SIG-M5 treated with dmso at 0.1 percent for 504 hours (cell line): Measurements from ENCODE around the gene PPP2R2C.

Experiments used
- DNase-seq: peaks from one replicate; lab custom pipeline; 2025; ENCODE audit not compliant: unreplicated experiment; lab: John Stamatoyannopoulos, UW

Gene PPP2R2C

DNA sequence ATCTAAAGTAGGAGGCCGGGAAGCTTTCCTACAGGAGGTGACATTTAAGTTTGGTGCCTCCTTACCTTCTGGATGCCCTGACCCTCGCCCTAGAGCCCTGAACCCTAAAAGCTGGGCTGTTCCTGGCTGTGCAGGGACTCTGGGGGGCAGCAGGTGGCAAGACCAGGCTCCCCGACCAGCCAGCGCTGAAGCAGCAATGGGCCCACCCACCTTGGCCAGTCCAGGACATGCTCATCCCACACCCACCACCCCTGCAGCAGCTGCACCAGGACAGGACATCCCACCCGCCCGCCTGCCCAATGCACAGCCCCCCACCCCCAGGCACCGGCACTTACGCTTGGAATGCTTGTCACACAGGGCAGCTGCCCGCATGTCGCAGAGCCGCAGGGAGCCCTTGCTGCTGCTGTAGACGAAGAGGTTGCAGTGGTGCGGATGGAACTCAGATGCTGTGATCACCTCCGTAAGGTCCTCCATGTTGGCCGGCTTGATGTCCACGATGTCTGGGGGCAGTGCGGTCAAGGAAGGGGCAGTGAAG is 124.8 kb downstream of the PPP2R2C start:
- DNase-seq: no peak

DNA sequence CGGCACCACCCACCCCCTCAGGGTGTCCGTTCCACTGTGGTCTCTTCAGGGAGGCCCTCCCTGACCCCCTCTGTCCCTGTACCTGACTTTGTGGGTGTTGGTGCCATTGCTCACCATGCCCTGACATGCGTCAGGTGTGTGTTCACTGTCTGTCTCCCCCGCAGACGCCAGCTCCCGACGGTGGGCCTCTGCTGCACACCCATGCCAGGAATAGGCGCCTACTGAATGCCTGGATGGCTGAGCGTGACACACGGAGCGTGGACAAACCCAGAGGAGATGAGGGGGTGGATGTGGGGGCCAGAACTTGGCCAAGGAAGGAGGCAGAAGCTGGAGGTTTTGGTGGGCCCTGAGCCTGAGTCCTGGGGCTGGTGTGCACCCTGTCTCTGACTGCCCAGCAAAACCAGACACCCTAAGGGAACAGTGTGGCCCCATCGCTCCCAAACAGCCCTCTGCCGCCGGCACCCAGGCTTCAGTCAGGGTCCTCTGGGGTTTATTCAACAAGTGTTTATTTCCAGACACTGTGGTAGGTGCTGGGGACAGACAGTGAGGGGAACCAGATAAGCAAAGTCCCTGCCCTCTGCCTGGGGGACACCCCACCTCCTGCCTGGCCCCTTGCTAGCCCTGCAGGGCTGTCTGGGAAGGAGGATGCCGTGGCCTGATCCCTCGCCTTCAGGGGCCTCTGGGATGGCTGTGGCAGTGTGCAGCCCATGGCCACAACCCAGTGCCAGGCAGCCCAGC is 125.9 kb downstream of the PPP2R2C start:
- no peak for DNase-seq

DNA sequence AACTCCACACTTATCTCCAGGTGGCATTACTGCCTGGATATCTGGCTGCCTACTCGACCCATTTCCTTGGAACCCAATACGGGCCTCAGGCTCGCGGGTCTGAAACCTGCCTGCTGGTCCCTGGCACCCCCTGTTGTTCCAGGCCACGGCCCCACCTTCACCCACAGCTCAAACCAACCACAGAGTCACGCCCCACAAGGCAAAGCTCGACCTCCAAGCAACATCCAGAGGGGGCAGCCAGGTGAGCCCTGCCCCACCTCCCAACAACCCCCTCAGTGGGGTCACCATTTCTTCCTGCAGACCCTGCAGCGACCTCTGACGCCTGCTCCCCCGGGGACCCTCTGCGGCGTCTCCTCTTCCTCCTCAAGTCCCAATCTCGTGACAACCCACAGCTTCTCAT is 126.5 kb downstream of the PPP2R2C start:
- no peak for DNase-seq

DNA sequence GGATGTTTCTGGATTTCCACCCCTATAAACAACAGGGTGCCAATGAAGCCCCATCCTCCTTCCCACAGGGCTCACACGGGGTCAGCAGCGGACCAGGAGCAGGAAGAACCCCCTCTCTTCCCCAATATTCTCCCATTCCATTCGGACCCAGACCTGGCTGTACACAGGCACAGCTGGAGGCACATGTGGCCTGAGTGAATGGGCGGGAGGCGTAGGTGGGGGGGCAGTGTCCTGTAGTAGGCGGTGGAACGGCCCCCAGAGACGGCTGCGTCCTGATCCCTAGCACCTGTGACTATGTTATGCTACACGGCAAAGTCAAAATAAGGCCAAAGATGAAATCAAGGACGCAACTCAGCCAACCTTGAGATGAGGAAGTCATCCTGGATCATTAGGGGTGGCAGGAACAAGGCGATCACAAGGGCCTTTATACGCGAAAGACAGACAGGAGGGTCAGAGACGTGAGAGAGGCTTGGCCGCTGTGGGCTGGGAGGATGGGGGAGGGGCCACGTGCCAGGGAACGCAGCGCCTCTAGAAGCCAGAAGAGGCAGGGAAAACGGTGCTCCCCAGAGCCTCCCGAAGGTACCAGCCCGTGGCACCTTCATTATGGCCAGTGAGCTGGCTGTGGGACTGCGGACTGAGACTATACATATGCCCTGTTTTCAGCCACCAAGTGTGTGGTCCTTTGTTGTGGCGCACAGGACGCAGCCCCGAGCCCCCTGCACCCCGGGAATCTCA is 127.2 kb downstream of the PPP2R2C start:
- no peak for DNase-seq

DNA sequence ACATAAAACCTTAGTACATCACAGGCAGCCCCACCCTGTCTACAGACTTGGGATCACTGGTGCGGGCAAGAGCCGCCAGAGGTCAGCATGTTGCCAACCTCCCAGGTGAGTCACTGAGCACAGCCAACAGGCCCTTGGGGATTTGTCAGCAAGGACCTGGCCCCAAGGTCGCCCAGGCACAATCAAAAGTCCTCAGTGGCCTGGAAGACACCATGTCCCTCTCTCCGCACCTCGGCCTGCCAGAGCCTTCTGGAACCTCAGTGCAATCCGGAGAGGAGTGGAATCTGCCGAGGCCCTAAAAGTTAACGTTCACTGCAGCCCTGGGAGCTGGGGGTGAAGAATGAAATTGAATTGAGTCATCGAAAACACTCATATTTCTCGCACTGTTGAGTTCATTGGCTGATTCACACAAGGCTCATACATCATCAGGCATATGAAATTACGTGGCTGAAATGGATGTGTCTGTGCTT is 128.4 kb downstream of the PPP2R2C start:
- no peak for DNase-seq

DNA sequence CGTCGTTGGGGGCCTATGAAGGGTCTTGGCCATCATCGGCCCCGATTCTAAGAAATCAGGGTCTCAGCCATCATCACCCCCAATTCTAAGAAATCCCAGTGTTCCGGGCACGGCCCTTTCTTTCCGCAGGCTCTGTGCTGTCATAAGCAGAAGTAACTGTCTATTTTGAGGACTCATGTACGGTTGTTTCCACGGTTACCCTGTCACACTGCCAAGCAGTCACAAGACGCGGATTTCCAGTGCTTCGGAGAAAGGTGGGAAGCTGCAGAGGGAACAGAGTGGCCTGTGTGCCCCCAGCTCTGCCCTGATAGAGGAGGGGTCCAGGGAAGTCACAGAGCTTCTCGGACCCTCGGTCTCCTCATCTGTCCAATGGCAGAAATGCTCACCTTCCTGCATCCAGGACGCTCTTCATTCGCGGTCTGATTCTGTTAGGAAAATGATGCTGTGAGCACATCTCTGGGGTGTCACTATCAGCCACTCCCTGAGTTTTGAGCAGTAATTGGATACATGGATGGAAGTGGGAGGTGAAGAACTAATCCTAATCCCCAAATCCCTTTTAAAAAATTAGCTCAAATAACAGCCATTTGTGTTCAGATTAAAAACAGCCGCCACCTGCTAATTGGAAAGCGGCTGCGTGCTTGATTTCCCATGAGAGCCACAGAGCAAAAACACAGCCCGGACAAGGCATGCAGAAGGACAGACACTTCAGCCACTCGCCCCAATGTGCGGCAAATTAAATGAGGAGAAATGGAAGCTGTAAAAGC is 129.7 kb downstream of the PPP2R2C start:
- DNase-seq: no peak

DNA sequence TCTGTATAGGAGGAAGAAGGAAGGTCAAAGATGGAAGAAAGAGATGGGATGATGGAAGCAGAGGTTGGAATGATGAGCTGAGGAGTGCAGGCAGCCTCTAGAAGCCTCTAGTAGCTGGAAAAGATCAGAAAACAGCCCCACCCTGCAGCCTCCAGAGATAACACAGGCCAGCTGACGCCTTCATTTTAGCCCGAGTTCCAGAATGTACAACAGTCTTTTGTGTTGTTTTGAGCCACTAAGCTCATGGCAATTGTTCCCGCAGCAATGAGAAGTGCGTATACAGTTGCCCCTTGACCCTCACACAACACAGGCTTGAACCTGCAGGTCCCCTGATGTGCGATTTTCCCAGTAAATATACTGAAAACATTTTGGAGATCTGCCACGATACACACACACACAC is 130.7 kb downstream of the PPP2R2C start:
- no peak for DNase-seq

DNA sequence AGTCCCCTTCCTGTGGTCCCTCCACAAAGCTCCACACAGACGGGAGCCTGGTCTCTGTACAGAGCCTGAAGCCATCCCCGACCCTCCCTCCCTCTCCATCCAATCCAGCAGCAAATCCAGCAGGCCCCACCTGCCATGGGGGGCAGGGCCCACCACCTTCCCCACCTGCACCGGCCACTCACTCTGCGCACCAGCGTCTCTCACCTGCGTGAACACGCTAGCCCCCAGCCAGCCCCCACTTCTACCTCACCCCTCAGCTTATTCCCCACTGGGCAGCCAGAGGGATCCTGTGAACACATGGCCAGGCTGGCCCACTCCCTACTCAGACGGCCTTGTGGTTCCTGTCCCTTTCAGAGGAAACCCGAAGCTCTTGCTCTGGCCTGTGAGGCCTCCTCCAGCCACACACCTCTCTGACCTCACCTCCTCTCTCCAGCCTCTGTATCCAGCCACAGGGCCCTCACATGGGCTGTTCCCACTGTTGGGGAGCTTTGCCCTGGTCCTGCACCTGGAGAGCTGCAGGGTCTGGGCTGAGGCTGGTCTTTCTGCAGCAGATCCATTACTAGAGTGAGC is 131.9 kb downstream of the PPP2R2C start:
- no peak for DNase-seq

DNA sequence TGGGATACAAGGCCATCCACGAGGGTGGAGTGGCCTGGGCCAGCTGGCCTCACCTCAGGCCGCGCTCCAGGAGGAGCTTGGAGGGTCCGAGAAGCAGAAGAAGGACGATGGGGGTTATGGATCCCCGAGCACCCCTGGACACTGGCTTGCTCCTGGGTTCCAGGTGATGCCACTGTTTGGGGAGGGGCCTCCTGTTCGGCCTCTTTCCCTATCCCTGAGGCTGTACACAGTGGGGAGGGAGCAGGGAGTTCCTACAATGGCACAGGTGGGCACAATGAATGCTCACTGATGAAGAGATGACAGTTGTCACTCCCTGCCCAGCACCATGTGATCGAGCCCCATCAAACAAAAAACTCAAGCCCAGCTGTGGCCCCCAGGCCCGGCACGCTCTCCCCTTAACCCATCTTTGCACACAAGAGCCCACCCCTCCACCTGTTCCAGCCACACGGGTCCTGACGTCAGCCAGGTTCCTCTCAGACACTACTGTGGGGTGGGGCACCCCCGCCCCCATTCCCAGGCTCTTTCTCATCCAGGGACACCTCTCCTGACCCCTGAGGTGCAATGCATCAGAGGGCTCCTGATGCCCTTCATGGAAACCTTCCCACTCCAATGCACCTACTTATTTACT is 132.5 kb downstream of the PPP2R2C start:
- no peak for DNase-seq

DNA sequence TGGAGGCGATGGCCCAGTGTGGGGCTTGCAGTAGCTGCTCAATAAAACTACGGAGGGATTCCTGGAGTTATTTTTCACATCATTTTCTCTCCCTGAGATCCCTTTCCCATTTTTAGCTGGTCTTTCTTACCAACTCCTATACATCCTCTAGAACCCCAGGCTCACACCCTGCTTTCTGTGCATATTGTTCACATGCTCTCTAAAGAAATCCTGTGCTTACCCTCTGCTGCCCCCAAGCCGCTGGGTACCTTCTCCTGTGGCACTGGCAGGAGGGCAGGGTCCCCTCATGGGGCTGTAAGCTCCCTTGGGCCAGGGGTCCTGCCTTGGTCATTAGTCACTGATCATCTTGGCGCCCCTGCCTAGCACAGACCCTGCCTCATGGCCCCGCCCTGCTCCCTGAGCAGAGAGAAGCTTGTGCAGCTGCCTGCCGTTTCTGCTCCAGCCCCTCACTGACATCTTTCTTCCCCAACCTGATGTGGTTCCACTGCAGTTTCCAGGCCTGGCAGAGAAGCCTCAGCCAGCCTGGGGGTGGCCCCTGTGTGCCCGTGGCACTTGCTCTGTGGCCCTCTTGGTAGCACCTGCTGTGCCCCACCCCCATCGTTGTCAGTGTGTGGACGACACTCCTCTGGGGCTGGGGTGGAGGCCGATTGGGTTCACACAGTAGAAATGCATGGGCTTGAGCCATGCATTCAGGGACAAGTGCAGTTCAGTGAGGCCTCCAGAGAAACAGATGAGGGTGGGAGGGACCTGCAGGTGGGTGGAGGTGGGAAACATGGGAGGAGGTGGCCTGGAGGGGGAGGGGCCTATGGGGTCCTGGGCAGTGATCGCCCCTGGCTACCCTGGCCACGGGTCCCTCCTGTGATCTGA is 133.2 kb downstream of the PPP2R2C start:
- no peak for DNase-seq

DNA sequence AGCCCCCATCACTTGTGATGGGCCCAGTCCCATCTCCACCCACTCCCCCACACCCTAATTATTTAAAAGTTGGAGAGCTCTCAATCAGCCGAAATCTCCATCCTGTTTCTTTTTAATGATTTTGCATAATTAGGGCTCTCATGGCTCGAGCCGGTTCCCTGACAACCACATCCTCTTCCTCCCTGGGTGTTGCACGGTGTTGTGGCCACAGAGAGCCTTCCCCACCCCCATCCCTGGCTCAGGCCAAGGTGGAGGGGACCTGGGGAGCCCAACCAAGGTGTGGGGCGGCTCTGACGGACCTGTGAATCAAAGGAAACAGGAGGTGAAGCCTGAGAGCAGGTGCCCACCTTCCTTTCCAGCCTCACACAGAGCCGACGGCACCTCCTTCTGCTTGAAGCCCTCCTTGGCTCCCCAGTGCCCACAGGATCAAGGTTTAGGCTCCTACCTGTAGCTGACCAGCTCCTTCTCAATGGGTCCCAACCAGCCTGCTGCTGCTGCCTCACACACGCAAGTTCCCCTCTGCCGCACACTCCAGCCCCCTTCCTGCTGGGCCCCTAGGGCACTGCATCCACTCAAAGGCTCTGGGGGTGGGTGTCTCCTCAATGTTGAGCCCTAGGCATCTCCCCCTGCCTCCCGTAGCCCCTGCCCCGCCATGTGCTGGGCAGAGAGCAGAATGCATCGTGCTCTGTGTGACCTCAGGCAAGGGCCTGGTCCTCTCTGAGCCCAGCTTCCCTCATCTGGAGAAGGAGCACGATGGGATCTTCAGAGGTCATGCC is 134.1 kb downstream of the PPP2R2C start:
- no peak for DNase-seq

DNA sequence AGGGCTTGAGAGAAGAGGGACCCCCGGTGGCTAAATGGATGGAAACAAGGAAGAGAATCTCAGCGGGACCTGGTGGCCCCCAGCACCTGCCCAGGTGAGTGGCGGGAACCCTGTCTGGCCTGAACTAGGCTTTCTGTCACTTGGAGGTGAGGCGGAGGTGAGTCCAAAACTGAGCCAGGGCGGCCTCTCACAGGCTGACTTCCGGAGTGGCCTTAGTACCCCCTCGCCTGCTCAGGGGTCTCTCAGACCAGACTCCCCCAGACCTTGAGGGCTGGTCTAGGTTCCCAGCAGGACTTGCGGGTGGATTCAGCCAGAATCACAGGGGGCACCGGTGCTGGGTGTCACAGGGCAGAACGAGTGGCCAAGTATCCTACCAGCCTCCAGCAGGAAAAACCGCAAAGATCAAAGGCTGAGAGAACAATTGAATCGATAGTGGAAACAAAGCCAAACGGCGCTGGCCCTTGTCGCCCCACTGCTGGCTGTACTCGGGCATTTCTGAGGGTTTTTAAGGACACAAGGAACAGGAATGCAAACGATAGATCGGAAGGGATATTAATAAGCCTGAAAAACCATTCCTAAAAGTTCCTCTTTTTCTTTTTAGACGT is 135.0 kb downstream of the PPP2R2C start:
- no peak for DNase-seq

DNA sequence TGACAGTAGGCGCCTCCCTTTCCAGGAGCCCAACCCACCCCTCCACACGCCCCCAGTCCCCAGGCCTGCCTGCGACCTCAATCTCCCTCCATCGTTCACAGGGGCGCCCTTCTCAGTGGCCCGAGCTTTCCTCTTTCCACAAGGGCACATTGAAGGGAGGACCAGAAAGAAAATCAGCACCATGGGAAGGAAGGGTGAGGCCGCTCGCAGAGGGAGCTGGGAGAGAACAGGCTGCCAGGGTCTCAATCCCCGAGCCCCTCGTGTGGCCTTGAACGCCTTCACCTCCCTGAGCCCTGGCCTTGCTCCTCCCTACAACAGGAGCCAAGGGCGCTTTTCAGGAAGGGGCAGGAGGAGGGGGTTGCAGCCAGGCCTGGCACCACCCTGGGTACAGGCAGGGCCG is 136.2 kb downstream of the PPP2R2C start:
- DNase-seq: no peak

DNA sequence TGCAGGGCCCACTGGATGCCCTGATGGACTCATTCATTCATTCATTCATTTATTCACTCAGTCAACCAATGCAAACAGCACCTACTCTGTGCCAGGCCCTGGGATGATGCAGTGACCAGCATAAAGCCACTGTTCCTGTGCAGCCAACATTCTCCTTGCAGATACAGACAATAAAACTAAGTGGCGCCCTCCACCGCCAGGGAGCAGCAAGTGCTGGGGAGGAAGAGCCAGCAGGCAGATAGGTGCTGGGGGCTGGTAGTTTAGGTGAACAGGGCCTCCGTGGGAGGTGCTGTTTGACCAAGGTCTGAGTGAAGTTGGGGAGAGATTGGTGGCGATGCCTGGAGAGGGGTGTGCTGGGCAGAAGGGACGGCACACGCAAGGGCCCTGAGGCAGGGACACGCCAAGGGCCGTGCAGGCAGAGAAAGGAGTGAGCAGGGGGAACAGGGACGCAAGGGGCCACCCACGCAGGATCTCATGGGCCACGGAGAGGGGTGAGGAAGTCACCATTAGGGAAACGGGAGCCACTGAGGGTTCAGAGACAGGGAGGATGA is 137.3 kb downstream of the PPP2R2C start:
- no peak for DNase-seq

DNA sequence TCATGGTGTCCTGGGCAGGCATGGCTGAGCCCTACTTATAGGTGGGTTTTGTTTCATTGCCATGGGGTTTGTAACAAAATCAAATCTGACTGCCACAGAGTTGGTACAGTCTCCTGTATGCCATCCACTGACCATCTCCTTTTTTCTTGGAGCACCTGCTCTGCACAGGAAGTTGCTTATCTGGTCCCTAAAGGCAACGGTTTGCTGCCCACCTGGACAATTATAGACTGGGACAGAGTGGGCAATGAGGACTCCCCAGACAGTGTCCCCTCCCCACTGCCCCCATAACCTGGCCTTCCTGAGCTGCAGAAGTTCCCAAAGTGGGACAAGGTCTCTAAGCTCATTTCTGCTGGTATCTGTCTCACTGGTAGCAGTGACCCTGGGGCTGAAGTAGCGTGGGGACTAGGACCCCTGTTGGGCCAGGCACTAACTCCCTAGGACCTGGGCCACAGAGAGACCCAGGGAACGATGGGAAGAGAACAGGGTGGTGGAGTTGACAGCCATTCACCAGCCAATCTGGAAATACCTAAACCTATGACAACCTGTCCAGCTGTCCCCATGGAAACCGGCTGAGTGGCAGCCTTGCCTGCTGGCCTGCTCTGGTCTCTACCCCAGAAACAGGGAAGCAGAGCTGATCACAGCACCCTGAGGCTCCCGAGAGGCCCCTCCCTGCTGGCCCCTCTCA is 138.1 kb downstream of the PPP2R2C start:
- no peak for DNase-seq

DNA sequence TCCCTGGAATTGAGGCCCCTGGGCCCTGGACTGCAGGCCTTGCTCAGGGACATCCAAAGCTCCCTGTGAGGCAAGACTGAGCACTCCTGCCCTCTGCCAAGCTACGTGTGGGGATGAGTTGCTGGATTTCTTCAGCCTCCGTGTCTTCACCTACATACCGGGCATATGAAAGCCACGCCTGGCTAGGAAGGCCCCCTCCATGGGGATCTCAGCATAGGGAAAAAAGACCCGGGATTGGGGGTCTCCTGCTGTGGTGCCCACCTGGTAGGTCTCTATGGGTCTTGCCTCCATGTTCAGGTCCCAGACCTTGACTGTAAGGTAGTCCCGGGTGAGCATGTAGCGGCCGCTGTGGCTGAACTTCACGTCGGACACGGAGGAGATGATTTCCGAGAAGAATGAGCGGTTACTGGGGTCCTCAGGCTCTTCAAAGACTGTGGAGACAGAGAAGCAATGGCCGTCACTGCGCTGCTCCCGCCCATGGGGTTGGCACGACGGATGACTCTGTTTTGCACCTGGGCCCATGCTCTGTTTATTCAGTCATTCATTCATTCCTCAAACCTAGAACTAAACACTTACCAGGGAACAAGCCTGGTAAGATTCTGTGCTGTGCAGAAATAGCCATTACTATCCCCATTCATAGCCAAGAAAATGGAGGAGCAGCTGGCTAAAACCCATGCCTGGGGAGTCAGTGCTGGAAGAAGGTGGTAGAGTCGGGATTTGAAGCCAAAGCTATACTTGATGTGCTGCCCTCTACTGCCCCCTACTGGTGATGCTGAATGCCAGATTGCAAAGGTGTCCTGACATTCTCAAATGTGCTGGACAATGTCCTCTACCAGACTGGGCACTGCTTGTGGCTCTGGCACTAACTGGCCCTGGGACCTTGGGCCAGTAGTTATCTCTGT is 138.9 kb downstream of the PPP2R2C start:
- DNase-seq: no peak

DNA sequence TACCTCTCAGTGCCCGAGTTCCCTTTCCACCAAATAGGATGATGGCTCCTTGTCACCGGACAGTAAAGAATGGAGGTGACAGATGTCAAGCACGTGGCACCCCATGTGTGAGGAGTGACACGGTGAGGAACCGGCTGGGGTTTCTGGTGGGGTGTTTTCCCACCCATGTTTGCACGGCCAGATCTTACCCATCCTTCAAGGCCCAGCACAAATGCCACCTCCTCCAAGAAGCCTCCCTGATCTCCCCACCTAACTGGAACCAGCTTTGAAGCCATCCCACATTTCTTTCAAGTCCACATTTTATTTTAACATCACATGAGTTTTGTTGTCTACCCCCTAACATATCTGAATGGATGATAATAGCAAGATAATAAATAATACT is 139.8 kb downstream of the PPP2R2C start:
- DNase-seq: no peak
